Measurements from ENCODE around the gene ADM2.

The ADM2 gene

DNA sequence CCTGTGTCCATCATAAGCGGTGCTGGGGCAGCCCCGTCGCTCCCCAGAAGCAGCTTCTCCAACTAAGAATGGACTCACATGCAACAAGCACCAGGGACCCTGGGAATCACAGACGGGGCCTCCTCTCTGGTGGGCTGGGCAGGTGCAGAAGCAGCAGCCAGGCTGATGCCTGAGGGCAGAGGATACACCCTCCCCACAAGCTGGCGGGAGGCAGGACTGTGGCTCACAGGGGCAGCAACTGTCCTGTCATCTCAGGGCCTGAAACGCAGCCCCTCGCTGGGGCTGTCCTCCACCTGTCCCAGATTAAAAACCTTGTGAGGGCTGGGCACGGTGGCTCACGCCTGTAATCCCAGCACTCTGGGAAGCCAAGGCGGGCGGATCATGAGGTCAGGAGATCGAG, 3.4 kb upstream of the ADM2 start:
- Histone ChIP-seq H3K4me3 (ENCODE audit: extremely low read depth, insufficient read depth, low read length, poor library complexity, severe bottlenecking) (no peak overlapping the region), H3K27ac (ENCODE audit: low read depth, low read length, severe bottlenecking) (no peak overlapping the region), H3K36me3 (ENCODE audit: control insufficient read depth, insufficient read depth, low read length) (peaks cover 5% of the 10 kb centered on the region), H3K4me1 (ENCODE audit: control insufficient read depth, insufficient read depth, low read length, poor library complexity, severe bottlenecking) (peaks cover 8% of the 10 kb centered on the region), H3K9me3 (ENCODE audit: control insufficient read depth, low read length) (no peaks in the 10 kb centered on the region)
- 91 to 95% methylated on average over 8 to 9 of the region's 12 CpGs for WGBS, 2 experiments (ENCODE audit: insufficient coverage in 2 of 2)

- no peaks in the 10 kb centered on the region for H3K9me3 ChIP-seq (ENCODE audit: control insufficient read depth, low read length)
- H3K4me1 ChIP-seq (ENCODE audit: control insufficient read depth, insufficient read depth, low read length, poor library complexity, severe bottlenecking), result peaks cover 5% of the 10 kb centered on the region
- H3K27ac ChIP-seq (ENCODE audit: low read depth, low read length, severe bottlenecking), result no peak overlapping the region
- H3K4me3 ChIP-seq (ENCODE audit: extremely low read depth, insufficient read depth, low read length, poor library complexity, severe bottlenecking), result no peak overlapping the region
- WGBS, 2 experiments (ENCODE audit: insufficient coverage in 2 of 2), result 82% methylated on average over 8 to 11 of the region's 11 CpGs
- H3K36me3 ChIP-seq (ENCODE audit: control insufficient read depth, insufficient read depth, low read length), result no peaks in the 10 kb centered on the region
Measured at GRCh38 chr22:50479721-50480120, 1.6 kb upstream of the ADM2 start.

DNA sequence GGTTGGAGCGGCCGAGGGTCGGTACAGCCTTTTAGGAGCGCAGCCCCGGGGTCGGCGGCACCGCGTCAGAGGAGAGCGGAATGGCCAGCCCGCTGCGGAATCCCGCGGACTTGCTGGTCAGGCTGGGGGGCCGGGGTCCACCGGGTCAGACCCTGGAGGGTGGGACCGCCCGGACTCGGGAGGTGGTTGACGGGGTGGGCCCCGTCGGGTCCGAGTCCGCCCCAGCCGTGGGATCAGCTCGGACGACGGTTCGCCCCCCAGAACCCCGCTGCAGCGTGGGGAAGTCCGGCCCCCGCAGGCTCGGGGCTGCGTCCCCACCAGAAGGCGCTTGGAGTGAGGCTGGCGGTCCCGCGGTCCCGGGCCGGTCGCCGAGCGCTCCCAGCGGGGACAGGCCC, 301 bp upstream of the ADM2 start:
- no peak overlapping the region for H3K27ac ChIP-seq (ENCODE audit: low read depth, low read length, severe bottlenecking)
- H3K4me3 ChIP-seq (ENCODE audit: extremely low read depth, insufficient read depth, low read length, poor library complexity, severe bottlenecking), result peak overlapping the region; percentile 52
- H3K9me3 ChIP-seq (ENCODE audit: control insufficient read depth, low read length), result no peaks in the 10 kb centered on the region
- H3K36me3 ChIP-seq (ENCODE audit: control insufficient read depth, insufficient read depth, low read length), result no peaks in the 10 kb centered on the region
- no peaks in the 10 kb centered on the region for H3K4me1 ChIP-seq (ENCODE audit: control insufficient read depth, insufficient read depth, low read length, poor library complexity, severe bottlenecking)
- 11 to 12% methylated on average over 23 to 35 of the region's 45 CpGs for WGBS, 2 experiments (ENCODE audit: insufficient coverage in 2 of 2)

DNA sequence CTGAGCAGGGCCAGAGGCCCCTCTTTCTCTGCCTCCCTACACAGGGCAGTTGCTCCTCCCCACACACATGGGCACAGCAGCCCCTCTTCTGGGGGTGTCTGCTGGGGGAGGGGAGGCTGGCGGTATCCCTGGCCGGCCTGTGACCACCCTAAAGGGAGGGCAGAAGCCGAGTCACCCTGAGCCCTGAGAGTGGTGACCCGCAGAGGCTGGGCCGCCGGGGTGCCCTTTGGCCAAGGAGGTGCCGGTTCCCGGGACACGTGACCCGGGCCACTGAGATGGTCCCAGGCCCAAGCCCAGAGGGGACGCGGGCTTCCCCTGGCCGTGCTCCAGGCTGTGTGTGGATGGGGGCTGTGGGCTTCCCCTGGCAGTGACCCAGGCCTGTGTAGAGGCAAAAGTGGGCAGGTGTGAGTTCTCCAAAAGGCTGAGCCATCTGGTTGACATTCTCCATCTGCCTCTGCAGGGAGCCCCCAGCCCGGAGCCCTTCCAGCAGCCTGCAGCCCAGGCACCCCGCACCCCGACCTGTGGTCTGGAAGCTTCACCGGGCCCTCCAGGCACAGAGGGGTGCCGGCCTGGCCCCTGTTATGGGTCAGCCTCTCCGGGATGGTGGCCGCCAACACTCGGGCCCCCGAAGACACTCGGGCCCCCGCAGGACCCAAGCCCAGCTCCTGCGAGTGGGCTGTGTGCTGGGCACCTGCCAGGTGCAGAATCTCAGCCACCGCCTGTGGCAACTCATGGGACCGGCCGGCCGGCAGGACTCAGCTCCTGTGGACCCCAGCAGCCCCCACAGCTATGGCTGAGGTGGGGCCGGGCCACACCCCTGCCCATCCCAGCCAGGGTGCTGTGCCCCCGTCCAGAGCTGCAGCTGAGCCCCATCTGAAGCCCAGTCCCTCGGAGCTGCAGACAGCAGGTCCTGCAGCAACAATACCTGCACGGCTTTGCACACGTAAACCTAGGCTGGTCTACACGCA, 1.0 kb downstream of the ADM2 start:
- Histone ChIP-seq H3K27ac (ENCODE audit: low read depth, low read length, severe bottlenecking) (no peak overlapping the region), H3K4me3 (ENCODE audit: extremely low read depth, insufficient read depth, low read length, poor library complexity, severe bottlenecking) (peak overlapping the region; percentile 52), H3K36me3 (ENCODE audit: control insufficient read depth, insufficient read depth, low read length) (no peaks in the 10 kb centered on the region), H3K9me3 (ENCODE audit: control insufficient read depth, low read length) (no peaks in the 10 kb centered on the region), H3K4me1 (ENCODE audit: control insufficient read depth, insufficient read depth, low read length, poor library complexity, severe bottlenecking) (peaks cover 9% of the 10 kb centered on the region)
- 79 to 86% methylated on average over 28 to 35 of the region's 35 CpGs for WGBS, 2 experiments (ENCODE audit: insufficient coverage in 2 of 2)

DNA sequence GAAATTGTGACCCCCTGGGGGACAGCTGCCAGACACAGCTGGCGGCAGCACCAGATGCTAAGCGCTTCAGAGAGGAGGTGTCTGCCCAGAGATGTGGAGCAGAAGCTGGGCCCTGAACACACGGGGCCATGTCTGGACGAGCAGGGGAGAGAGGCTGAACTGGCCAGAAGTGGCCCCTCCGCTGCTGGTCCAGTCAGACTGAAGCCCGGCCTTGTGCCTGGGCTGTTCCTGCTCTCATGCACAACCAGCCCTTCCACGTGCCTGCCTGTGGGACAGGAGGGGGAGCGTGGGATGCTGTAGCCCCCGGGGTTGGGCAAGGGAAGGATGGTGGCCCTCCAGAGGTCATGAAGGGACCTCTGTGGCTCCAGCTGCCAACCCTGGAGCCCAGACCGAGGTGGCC, 1.8 kb downstream of the ADM2 start:
- H3K9me3 ChIP-seq (ENCODE audit: control insufficient read depth, low read length), result no peaks in the 10 kb centered on the region
- no peak overlapping the region for H3K4me3 ChIP-seq (ENCODE audit: extremely low read depth, insufficient read depth, low read length, poor library complexity, severe bottlenecking)
- WGBS, 2 experiments (ENCODE audit: insufficient coverage in 2 of 2), result 87 to 91% methylated on average over 7 to 8 of the region's 10 CpGs
- no peak overlapping the region for H3K27ac ChIP-seq (ENCODE audit: low read depth, low read length, severe bottlenecking)
- H3K36me3 ChIP-seq (ENCODE audit: control insufficient read depth, insufficient read depth, low read length), result no peaks in the 10 kb centered on the region
- peaks cover 9% of the 10 kb centered on the region for H3K4me1 ChIP-seq (ENCODE audit: control insufficient read depth, insufficient read depth, low read length, poor library complexity, severe bottlenecking)

GRCh38 chr22:50483556-50483955, 2.2 kb downstream of the ADM2 start:
- Histone ChIP-seq H3K36me3 (ENCODE audit: control insufficient read depth, insufficient read depth, low read length) (no peaks in the 10 kb centered on the region), H3K27ac (ENCODE audit: low read depth, low read length, severe bottlenecking) (no peak overlapping the region), H3K4me3 (ENCODE audit: extremely low read depth, insufficient read depth, low read length, poor library complexity, severe bottlenecking) (no peak overlapping the region), H3K9me3 (ENCODE audit: control insufficient read depth, low read length) (no peaks in the 10 kb centered on the region), H3K4me1 (ENCODE audit: control insufficient read depth, insufficient read depth, low read length, poor library complexity, severe bottlenecking) (peaks cover 9% of the 10 kb centered on the region)
- WGBS, 2 experiments (ENCODE audit: insufficient coverage in 2 of 2), result 95 to 96% methylated on average over 7 to 8 of the region's 8 CpGs

DNA sequence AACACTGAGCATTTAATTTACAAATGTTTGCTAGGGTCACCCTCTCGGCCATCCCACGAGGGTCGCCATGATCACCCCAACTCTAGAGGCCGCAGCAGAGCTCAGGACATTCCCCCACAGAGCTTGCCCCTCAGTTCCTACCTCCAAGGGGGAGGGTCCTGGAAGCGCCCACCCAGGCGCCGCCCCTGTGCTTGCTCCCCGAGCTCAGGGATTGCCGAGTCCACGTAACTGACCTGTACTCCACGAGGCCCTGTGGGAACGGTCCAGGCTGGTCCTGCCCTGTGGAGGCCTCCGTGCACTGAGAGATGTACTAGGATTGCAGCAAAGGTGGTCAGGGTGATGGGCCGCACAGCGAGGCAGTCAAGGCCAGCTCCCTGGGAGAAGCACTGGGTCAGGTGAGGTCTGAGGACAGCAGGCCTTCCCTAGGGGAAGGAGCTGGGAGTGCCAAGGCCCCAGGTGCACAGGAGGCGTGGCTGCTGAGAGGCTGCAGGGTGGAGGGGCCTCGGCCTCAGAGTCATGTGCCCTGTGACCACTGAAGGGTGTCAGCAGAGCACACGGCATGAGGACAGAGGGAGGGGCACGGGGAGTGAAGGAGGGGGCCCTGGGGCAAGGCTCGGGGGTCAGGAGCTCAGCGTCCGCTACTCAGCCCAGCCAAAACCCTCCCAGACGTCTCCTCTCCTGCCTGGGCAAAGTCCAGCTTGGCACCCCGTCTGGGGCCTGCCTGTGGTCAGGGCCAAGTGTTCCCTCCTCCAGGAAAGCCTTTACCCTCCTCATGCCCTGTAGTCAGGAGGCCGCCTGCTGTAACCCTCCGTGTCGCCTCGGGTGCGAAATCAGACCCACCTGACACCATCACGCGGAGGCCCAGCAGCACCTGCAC, 2.9 kb downstream of the ADM2 start:
- Histone ChIP-seq H3K9me3 (ENCODE audit: control insufficient read depth, low read length) (no peaks in the 10 kb centered on the region), H3K4me1 (ENCODE audit: control insufficient read depth, insufficient read depth, low read length, poor library complexity, severe bottlenecking) (peaks cover 9% of the 10 kb centered on the region), H3K4me3 (ENCODE audit: extremely low read depth, insufficient read depth, low read length, poor library complexity, severe bottlenecking) (no peak overlapping the region), H3K27ac (ENCODE audit: low read depth, low read length, severe bottlenecking) (no peak overlapping the region), H3K36me3 (ENCODE audit: control insufficient read depth, insufficient read depth, low read length) (no peaks in the 10 kb centered on the region)
- WGBS, 2 experiments (ENCODE audit: insufficient coverage in 2 of 2), result 85 to 90% methylated on average over 30 to 31 of the region's 31 CpGs

- Histone ChIP-seq H3K4me3 (ENCODE audit: extremely low read depth, insufficient read depth, low read length, poor library complexity, severe bottlenecking) (no peak overlapping the region), H3K4me1 (ENCODE audit: control insufficient read depth, insufficient read depth, low read length, poor library complexity, severe bottlenecking) (peaks cover 9% of the 10 kb centered on the region), H3K36me3 (ENCODE audit: control insufficient read depth, insufficient read depth, low read length) (no peaks in the 10 kb centered on the region), H3K27ac (ENCODE audit: low read depth, low read length, severe bottlenecking) (no peak overlapping the region), H3K9me3 (ENCODE audit: control insufficient read depth, low read length) (no peaks in the 10 kb centered on the region)
- WGBS, 2 experiments (ENCODE audit: insufficient coverage in 2 of 2), result 88% methylated on average over 29 of the region's 29 CpGs
Measured at GRCh38 chr22:50485221-50486131, 4.1 kb downstream of the ADM2 start.

- WGBS, 2 experiments (ENCODE audit: insufficient coverage in 2 of 2), result 81 to 83% methylated on average over 14 to 21 of the region's 23 CpGs
- H3K9me3 ChIP-seq (ENCODE audit: control insufficient read depth, low read length), result no peaks in the 10 kb centered on the region
- no peak within 1 kb of the TSS for H3K27ac ChIP-seq (ENCODE audit: low read depth, low read length, severe bottlenecking)
Measured at GRCh38 chr22:50486561-50487289, 5.4 kb downstream of the ADM2 start, which contains the start of gene MIOX. Gene MIOX (plus strand): TSS chr22:50486859. CDS start chr22:50486898, 39 bp downstream.

More at GRCh38 chr22:50486561-50487289, 5.4 kb downstream of the ADM2 start, which contains the start of gene MIOX:
- Histone ChIP-seq H3K4me1 (ENCODE audit: control insufficient read depth, insufficient read depth, low read length, poor library complexity, severe bottlenecking) (peaks cover 9% of the 10 kb centered on the region), H3K36me3 (ENCODE audit: control insufficient read depth, insufficient read depth, low read length) (no peaks in the 10 kb centered on the region), H3K4me3 (ENCODE audit: extremely low read depth, insufficient read depth, low read length, poor library complexity, severe bottlenecking) (no peak within 1 kb of the TSS)
